HG03558 (cell line): ENCODE results near the gene RAB44.

Experiments used
- ATAC-seq: cut with Tn5 transposase; IDR thresholded peaks from one replicate; pipeline ENCODE4 v1.9.1; 2021; ENCODE audit warnings: moderate number of reproducible peaks; ENCODE audit not compliant: unreplicated experiment; ENCODE audit errors: extremely low read depth

Gene RAB44

DNA sequence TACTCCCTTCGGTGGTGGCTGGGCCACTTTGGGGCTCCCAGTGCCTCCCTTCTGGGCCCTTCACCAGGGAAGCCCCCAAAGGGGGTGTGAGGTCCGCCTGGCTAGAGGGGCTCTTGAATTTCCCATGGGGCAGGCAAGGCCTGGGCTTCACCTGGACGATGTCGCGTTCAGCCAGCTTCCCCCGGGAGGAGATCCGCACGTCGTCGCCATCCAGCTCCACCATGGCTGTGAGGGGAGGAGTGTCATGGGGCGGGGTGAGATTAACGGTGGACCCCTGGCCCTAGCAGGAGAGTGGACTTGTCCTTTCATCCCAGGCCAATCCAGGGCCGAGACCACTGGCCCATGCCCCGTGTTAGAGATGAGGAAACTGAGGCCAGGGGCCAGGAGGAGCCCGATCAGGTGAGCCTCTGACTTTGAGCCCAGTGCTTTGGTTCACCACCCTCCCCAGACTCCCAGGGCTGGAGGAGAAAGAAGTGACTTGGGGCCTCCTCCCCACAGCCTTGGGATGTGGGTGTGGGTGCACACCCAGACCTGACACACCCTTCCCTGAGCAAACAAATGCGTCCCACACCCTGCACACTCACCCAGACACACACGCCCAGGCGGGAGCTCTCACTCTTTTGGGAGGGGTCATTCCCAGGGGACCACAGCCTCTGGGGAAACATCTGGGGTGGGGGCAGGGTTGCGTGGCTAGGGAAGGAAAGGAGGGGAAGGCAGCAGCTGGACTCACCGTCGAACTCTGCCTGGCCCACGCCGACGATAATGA is 46.1 kb downstream of the RAB44 start:
- ATAC-seq = no peak

DNA sequence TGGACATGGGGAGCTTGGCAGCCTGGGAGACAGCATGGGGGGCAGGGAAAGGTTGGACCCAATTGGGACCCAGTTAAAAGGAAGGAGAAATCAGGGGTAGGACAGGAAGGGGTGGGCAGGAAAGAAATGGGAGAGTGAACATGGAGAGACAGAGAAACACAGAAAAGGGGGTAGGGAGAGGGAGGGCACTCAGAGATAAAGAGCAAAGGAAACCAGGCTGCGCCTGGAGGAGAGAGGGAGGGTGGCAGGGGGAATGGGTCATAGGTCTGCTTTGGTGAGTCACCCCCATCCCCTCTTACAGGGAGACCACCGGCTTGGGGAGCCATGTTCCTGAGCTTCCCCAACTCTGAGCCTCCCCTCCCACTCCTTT is 46.7 kb downstream of the RAB44 start:
- no peak for ATAC-seq

DNA sequence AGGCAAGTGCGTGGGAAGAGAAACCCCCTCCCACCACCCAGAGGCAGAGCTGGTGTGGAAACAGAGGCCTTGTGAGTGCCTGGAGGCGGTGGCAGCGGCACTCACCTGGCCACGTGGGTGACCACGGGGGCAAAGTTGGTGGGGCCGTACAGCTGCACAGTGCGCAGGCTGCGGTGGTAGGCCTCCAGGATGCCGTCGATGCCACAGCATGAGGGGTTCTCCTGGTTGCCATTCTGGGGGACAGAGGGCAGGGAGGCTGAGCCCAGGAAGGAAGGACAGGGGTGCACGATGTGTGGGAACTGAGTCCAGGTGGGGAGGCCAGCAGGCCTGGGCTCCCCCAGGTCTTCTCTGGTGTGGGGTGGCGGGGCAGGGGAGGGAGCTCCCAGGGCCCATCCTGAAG is 47.7 kb downstream of the RAB44 start:
- no peak for ATAC-seq

DNA sequence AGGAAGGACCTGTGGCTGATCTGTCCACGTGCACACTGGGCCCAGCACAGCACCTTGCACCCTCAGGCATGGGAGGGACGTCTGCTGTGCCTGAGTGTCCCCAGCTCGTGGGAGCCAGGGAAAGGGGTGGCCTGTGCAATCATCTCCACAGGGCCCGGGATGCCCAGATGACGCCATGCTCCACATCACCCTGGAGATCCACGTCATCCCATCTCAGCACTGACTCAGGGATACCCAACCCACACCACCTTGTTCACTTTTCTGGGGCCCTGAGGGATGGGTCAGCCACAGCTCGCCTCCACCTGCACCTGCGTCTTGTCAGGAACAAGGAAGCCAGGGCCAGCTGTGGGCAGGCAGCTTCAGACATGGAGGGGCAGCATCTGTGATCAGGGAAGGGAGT is 48.2 kb downstream of the RAB44 start:
- no peak for ATAC-seq

GRCh38 chr6:36746251-36746650 is 48.6 kb downstream of the RAB44 start:
- ATAC-seq = no peak

GRCh38 chr6:36749829-36750489 is 52.3 kb downstream of the RAB44 start:
- no peak for ATAC-seq

GRCh38 chr6:36751091-36751490 is 53.5 kb downstream of the RAB44 start:
- no peak for ATAC-seq

- no peak for ATAC-seq
Observed at GRCh38 chr6:36751833-36752186, 54.2 kb downstream of the RAB44 start.

DNA sequence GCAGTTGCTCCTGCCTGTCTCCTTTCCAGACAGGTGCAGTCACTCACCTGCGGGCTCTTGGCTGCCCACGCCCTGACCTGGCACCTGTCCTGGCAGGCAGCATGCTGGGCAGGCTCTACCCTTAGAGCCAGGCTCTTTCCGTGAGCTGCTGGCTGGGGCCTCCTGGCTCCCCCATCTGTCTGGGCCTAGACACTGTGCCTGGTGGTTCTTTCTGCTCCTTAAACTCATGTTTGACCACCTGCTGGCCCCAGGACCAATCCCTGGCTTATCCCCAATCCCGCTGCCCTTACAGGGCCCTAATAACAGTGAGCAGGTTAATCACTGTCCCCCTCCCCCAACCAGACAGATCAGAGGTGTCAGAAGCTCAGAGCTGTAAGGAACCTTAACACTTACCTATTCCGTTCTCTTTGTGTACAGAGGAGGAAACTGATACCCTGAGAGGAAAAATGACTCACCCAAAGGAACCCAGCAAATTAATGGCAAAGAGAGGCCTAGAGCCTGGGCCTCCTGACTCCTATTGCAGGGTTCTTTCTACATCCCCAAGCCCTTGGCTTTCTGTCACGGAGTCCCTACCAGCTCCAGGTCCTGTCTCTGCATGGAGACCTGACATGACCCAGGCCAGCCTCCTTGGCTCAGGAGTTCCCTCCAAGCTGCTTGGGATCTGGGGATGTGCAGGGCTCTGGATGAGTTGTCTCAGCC is 54.7 kb downstream of the RAB44 start:
- ATAC-seq = no peak

DNA sequence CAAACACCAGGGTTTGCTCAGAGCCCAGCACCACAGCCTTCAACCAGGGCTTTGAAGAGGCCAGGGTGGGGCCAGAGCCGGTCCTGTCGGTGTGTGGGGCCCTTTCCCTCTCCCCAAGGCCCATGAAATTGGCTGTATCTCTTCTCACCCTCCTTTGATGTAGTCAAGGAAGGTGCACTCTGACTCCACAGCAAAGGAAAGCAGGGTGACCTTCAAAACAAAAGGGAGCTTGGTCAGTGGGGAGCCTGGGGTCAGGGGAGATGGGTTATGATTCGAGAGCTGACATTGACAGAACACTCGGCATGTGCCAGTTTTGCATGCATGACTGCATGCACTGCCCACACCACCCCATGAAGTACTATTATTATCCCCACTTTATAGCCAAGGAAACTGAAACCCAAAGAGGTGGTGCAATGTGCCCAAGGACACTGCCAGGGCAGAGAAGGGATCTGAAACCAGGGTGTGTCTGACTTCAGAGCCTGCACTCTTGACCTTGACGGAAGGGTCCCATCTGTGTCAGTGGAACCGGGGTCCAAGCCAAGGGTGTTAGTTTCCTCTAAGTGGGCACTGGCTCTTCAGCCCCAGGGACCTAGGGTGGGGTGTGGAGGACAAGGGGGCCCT is 55.4 kb downstream of the RAB44 start:
- no peak for ATAC-seq

DNA sequence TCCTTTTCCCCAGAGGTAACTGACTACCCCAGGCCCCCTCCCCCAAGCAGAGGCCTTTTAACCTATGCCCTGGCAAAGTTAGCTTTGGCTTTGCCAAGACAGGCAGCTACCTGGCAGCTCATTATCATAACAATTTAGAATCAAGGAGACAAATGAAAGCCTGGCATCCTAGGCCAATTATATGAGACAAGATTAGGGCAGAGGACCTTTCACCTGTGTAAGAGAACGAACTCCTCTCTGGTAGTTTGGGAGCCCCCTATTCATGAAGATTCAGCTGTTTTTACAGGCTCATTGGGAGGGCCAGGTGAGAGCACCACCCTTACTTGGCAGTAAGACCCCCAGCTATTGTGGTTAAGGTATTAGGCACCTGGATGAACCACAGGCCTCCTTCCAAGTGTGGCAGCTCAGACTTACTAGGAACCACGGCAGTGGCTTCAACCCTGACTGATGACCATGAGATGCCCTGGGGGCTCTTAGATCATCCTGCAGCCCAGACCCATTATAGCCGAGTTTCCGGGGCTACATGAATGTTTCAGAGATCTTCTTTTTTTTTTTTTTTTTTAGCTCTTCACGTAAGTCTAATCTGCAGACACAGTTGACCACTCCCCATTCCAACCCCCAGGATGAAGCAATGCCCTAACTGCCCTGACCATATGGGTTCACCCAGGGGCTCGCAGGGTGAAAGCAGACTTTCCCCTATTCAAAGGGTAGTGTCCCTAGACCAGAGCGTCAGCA is 56.2 kb downstream of the RAB44 start:
- no peak for ATAC-seq

GRCh38 chr6:36754582-36755434 is 57.2 kb downstream of the RAB44 start:
- ATAC-seq = no peak

DNA sequence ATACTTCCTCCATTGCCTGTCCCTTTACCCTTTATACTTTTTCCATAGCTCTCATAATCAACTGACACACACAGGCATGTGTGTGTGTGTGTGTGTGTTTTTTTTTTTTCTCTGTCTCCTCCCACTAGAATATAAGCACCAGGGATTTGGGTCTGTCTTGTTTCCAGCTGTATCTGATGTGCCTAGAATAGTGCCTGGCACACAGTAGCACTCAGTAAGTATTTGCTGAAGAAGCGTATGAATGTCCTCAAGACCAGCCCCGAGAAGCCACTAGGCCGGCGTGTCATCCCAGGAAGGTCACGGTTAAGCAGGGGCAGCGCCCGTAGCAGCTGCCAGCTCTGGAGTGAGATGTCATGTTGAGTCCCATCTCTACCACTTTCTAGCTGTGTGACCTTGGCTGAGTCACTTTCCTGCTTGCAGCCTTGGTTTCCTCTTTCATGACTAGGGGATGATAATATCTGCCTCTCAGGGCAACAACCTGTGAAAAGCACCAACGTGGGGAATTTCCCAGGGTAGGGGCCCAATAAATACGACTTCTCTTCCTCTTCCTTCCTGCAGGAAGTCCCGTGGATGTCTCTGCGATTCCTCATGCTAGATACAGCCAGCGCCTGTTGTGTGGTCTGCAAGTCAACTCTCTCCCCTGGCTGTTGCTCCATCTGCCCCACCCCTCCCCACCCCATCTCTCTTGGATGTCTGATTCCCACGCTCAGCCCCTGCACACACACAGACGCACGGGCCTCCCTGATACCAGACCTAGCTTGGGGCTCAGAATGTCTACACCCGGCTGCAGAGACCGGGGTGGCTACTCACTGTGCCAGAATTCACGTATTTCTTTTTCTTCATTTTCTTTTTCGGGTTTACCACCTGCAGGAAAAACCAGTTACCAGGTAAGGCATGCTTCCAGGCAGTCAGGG is 58.1 kb downstream of the RAB44 start:
- ATAC-seq = no peak

GRCh38 chr6:36756786-36757185 is 59.2 kb downstream of the RAB44 start:
- ATAC-seq = no peak

DNA sequence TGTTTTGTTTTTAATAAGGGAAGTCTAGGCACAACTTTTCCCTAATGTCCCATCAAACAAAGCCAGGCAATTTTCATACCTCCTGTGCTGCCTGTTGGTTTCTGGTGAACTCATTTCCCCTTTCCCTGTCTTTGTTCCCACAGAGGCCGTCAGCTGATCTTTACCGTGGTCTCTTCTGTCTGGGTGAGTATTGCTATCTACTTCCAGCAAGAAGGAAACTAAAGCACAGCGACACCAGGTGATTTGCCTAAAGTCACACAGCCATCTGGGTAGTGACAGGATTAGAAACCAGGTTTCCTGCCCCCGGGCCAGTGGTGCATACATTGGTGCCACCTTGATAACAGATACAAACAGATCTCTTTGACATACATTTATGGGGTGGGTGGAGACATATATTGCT is 59.6 kb downstream of the RAB44 start:
- ATAC-seq = no peak

GRCh38 chr6:36757943-36758508 is 60.4 kb downstream of the RAB44 start:
- no peak for ATAC-seq

DNA sequence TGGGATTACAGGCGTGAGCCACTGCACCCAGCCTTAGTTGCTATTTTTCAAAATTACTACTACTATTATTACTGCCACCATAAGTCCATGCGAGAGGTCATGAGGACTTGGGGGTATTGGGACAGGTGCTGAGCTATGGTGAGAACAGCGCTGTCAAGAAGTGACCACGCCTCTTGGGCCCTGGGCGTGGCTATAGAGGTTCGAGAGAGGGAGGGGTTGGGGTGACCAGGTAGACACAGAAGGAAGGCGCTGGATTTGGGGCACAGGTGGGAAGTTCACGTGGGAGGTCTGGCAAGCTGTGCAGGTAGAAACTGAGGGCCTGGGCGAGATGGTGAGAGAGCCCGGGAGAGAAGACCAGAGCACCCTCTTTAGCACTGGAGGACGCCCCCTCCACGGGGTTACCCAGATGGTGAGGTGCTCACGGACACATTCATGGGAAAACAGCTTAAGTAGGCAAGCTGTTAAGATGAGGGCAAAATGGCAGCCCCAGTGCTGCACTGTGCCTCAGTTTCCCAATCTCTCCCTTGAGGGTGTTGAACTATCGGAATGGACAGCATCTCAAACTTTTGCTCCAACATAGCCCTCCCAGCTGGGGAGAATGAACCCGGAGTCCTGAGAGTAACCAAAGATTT is 61.0 kb downstream of the RAB44 start:
- ATAC-seq = no peak
